Esophagus (tissue), 2 donors: Measurements from ENCODE around the gene TMEM131L. TPM values are rescaled to one million over a fixed set of nuclear protein-coding genes. Genes with fewer than 3 reads are reported as not detected.

Experiments
- H3K27ac ChIP-seq, 2 donors: one replicate each; pipeline ENCODE4 v1.5.1; 2013; ENCODE audit warnings: low read depth in 2 of 2, mild to moderate bottlenecking in 2 of 2, inconsistent platforms in 1 of 2, low read length in 1 of 2, moderate library complexity in 1 of 2
- H3K27me3 ChIP-seq, 2 donors: one replicate each; pipeline ENCODE4 v1.6.1; 2013; ENCODE audit warnings: low read length in 2 of 2, control low read depth in 1 of 2, mild to moderate bottlenecking in 1 of 2; ENCODE audit not compliant: insufficient read depth in 2 of 2, control insufficient read depth in 1 of 2
- H3K36me3 ChIP-seq, 2 donors: one replicate each; pipeline ENCODE4 v1.6.1; 2013; ENCODE audit warnings: low read length in 1 of 2; ENCODE audit not compliant: control insufficient read depth in 2 of 2, insufficient read depth in 2 of 2
- H3K4me1 ChIP-seq, 2 donors: one replicate each; pipeline ENCODE4 v1.6.1; 2013; ENCODE audit warnings: low read length in 1 of 2; ENCODE audit not compliant: control insufficient read depth in 2 of 2, insufficient read depth in 2 of 2
- H3K4me3 ChIP-seq, 2 donors: one replicate each; pipeline ENCODE4 v1.5.1; 2013; ENCODE audit warnings: low read length in 2 of 2, mild to moderate bottlenecking in 2 of 2, low read depth in 1 of 2, moderate library complexity in 1 of 2
- H3K9me3 ChIP-seq, 2 donors: one replicate each; pipeline ENCODE4 v1.6.1; 2013; ENCODE audit warnings: mild to moderate bottlenecking in 2 of 2, low read depth in 1 of 2, low read length in 1 of 2, moderate library complexity in 1 of 2; ENCODE audit not compliant: control insufficient read depth in 2 of 2, insufficient read depth in 1 of 2
- WGBS, 2 donors: extraction: QIAGEN DNeasy Blood & Tissue Kit; methylation state at CpG; one replicate each; pipeline ENCODE4 v1.1.7; 2013; 5-methylcytosine and 5-hydroxymethylcytosine counted together
- polyA plus RNA-seq, 2 donors: library from polyadenylated mRNA; stranded (reverse); fragments of 200-250 nt; gene quantifications; one replicate each; pipeline ENCODE4 v1.2.3, GENCODE V29; 2013
- donor health status: healthy with polysubstance abuse.
- donor health status: Bipolar disorder and iron deficiency.

Gene TMEM131L
- polyA plus RNA-seq, 2 donors, result 3.4 to 4.0 TPM

GRCh38 chr4:153520227-153520626 is 54.1 kb downstream of the TMEM131L start:
- H3K4me1 ChIP-seq, result peaks cover 0 to 2% of the 10 kb centered on the region in 2 donors
- WGBS, 2 donors, result 84 to 95% methylated on average over 4 of the region's 4 CpGs

GRCh38 chr4:153520801-153521329 is 54.7 kb downstream of the TMEM131L start:
- Histone ChIP-seq H3K27me3 (no peaks in the 10 kb centered on the region), H3K36me3 (no peaks in the 10 kb centered on the region), H3K9me3 (no peaks in the 10 kb centered on the region), H3K4me1 (peaks cover 0 to 2% of the 10 kb centered on the region in 2 donors), H3K27ac (no peak overlapping the region), H3K4me3 (no peak overlapping the region)
- WGBS, 2 donors, result 59 to 78% methylated on average over 8 of the region's 8 CpGs

More at GRCh38 chr4:153520227-153520626, 54.1 kb downstream of the TMEM131L start:
- Histone ChIP-seq H3K9me3 (no peaks in the 10 kb centered on the region), H3K4me3 (no peak overlapping the region), H3K27ac (no peak overlapping the region), H3K36me3 (no peaks in the 10 kb centered on the region), H3K27me3 (no peaks in the 10 kb centered on the region)

DNA sequence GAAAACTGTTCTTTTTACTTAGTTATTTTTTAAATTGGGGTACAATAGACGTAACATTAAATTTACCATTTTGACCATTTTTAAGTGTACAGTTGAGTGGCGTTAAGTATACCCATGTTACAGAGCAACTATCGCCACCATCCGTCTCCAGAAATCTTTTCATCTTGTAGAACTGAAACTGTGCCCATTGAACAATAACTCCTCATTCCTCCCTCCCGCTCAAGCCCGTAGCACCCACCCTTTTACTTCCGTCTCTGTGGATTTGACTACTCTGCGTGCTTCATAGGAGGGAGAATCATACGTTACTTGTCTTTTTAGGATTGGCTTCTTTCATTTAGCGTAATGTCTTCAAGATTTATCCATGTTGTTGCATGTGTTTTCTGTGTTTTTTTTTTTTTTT is 55.3 kb downstream of the TMEM131L start:
- H3K9me3 ChIP-seq, result no peaks in the 10 kb centered on the region
- H3K27ac ChIP-seq, result no peak overlapping the region
- no peaks in the 10 kb centered on the region for H3K36me3 ChIP-seq
- peaks cover 0 to 2% of the 10 kb centered on the region in 2 donors for H3K4me1 ChIP-seq
- H3K4me3 ChIP-seq, result no peak overlapping the region
- no peaks in the 10 kb centered on the region for H3K27me3 ChIP-seq
- WGBS, 2 donors, result 90 to 93% methylated on average over 10 of the region's 10 CpGs

GRCh38 chr4:153521999-153522801 is 56.0 kb downstream of the TMEM131L start:
- no peaks in the 10 kb centered on the region for H3K27me3 ChIP-seq
- H3K36me3 ChIP-seq, result no peaks in the 10 kb centered on the region
- no peaks in the 10 kb centered on the region for H3K9me3 ChIP-seq
- H3K4me1 ChIP-seq, result peaks cover 0 to 2% of the 10 kb centered on the region in 2 donors
- 76 to 82% methylated on average over 17 of the region's 17 CpGs for WGBS, 2 donors
- no peak overlapping the region for H3K4me3 ChIP-seq
- H3K27ac ChIP-seq, result no peak overlapping the region

DNA sequence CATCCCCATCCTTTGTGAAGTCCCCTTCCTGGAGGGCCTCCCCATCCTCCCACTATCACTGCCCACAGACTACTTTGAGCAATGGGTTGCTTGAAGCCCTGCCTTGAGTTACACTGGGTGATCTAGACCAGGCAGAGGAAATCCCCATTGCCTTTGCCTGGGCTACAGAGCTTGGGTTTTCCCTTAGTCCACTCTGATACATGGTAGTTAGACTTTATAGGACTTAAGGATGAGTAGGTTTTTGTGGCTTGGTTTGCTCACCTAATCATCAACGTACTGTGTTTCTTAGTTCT is 56.6 kb downstream of the TMEM131L start:
- no peaks in the 10 kb centered on the region for H3K27me3 ChIP-seq
- no peaks in the 10 kb centered on the region for H3K36me3 ChIP-seq
- H3K27ac ChIP-seq, result no peak overlapping the region
- H3K9me3 ChIP-seq, result no peaks in the 10 kb centered on the region
- H3K4me3 ChIP-seq, result no peak overlapping the region
- 79 to 80% methylated on average over 1 of the region's 1 CpG for WGBS, 2 donors
- H3K4me1 ChIP-seq, result peaks cover 0 to 2% of the 10 kb centered on the region in 2 donors

DNA sequence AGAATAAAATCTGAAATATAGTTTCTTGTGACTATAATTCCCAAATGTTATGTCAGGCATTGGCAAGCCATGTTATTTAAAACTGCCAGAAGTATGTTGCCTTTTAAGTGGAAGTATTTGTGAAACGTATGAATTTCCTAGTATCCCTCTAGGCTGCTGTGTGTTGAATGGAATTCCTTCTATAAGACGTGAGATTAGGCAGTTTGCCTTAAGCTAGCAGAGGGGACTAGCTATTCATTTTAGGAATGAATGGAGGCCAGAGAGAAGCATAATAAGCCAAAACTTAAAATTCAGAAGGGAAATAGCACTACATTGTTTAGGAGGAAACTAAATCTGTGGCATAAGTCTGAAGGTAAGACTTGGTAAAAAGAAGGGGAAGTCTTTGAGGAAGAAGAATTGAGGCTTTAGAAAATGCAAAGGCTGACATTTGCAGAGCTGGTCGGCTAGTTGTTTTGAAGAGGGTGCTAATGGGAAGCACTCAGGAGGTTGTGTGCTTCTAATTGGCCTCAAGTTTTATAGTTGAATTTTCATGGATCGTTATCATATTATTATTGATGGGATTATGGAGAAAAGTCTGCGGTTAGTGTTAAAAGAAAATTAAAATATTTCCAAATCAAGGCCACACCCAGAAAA is 57.1 kb downstream of the TMEM131L start:
- H3K36me3 ChIP-seq, result no peaks in the 10 kb centered on the region
- H3K4me1 ChIP-seq, result no peaks in the 10 kb centered on the region
- 47 to 59% methylated on average over 5 of the region's 5 CpGs for WGBS, 2 donors
- H3K27ac ChIP-seq, result no peak overlapping the region
- H3K9me3 ChIP-seq, result no peaks in the 10 kb centered on the region
- no peak overlapping the region for H3K4me3 ChIP-seq
- H3K27me3 ChIP-seq, result no peaks in the 10 kb centered on the region

- H3K4me3 ChIP-seq, result no peak overlapping the region
- 45 to 59% methylated on average over 4 of the region's 4 CpGs for WGBS, 2 donors
- no peaks in the 10 kb centered on the region for H3K36me3 ChIP-seq
- peak overlapping the region; percentile 41 to 82 for H3K27ac ChIP-seq
- no peaks in the 10 kb centered on the region for H3K27me3 ChIP-seq
- no peaks in the 10 kb centered on the region for H3K9me3 ChIP-seq
- no peaks in the 10 kb centered on the region for H3K4me1 ChIP-seq
Measured at GRCh38 chr4:153523941-153524386, 57.8 kb downstream of the TMEM131L start.

- Histone ChIP-seq H3K9me3 (no peaks in the 10 kb centered on the region), H3K4me3 (no peak overlapping the region), H3K36me3 (no peaks in the 10 kb centered on the region), H3K4me1 (no peaks in the 10 kb centered on the region), H3K27me3 (no peaks in the 10 kb centered on the region), H3K27ac (peak overlapping the region in 1 of 2 donors; percentile 9)
- 89 to 93% methylated on average over 4 of the region's 4 CpGs for WGBS, 2 donors
Measured at GRCh38 chr4:153524682-153525081, 58.5 kb downstream of the TMEM131L start.

DNA sequence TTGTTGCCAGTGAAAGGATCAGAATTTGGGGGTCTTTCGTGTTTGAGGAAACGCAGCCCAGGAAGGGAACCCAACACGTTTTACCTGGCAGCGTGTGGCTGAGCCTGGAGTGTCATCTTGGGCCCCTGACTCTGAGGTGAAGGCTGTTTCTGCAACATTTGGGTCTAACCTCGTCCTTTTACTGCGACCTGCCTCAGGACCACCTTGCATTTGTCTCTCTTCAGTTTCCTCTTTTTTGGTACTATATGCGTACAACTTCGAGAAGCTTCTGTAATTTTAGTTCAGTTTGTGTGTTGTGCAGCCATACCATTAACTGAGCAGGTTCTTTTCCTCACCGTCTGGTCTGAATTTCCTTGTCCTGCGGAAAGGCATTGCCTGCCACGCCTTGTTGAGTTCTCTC is 61.5 kb downstream of the TMEM131L start:
- no peaks in the 10 kb centered on the region for H3K9me3 ChIP-seq
- no peak overlapping the region for H3K4me3 ChIP-seq
- H3K4me1 ChIP-seq, result no peaks in the 10 kb centered on the region
- 88 to 91% methylated on average over 11 of the region's 11 CpGs for WGBS, 2 donors
- H3K27ac ChIP-seq, result peak overlapping the region in 1 of 2 donors; percentile 22
- no peaks in the 10 kb centered on the region for H3K36me3 ChIP-seq
- no peaks in the 10 kb centered on the region for H3K27me3 ChIP-seq
